ENCODE results near the gene GRIN1.
"Not testable (repeated sequence)": the region's sequence is repeated elsewhere in the genome, so short reads cannot be mapped to it uniquely, and the experiment has no call there.

GRIN1 gene

GRCh38 chr9:137111788-137112563 lies 27.0 kb upstream of the GRIN1 start:
- no peak for DNase-seq (ENCODE audit: low spot score)

GRCh38 chr9:137112564-137113384 lies 26.2 kb upstream of the GRIN1 start:
- DNase-seq (ENCODE audit: low spot score) = no peak

DNA sequence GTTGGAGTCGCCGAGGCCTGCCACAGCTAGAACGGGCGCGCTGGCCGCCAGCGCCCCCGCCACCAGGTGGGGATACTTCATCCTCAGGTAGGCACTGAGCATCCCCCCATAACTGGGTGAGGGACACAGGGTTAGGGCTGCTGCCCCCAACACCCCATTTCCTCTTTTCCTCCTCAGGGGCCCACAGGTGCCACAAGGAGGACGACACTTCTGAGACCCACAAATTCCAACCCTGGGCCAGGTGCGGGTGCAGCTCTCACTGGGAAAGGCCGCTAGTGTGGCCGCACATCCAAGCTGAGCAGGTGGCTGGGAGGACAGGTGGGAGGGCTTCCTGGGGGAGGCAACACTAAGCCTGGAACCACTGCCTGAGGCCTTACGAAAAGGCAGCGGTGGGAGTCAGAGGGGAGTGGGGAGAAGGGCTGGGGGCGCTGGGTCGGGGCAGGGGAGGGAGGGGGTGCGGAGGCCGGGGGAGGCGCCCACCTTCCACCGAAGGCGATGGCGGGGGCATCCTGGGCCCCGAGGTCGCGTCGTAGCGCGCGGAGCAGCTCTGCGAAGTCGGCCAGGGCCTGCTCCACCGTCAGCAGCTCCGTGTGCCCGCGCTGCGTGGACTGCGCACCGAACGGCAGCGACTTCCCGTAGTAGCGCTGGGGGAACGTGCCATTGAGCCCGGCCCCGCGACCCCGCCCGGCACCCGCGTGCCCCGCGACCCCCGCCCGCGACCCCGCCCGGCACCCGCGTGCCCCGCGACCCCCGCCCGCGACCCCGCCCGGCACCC lies 25.4 kb upstream of the GRIN1 start:
- DNase-seq (ENCODE audit: low spot score) = no peak

DNA sequence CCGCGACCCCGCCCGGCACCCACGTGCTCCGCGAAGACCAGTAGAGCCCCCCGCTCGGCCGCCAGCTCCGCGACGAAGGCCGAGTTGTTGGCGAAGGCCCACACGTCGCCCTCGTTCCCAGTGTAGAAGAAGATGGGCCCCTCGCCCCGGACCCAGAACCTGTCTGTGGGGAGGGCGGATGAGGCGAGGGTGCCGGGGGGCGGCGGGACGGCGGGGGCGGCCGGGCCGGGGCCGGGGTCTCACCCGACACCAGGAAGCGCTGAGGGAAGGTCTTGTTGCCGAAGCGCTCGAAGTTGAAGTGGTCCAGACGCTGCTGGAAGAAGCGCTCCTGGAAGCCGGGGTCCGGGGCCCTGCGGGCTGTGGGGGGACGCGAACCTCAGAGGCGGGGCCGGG lies 24.7 kb upstream of the GRIN1 start:
- no peak for DNase-seq (ENCODE audit: low spot score)

DNA sequence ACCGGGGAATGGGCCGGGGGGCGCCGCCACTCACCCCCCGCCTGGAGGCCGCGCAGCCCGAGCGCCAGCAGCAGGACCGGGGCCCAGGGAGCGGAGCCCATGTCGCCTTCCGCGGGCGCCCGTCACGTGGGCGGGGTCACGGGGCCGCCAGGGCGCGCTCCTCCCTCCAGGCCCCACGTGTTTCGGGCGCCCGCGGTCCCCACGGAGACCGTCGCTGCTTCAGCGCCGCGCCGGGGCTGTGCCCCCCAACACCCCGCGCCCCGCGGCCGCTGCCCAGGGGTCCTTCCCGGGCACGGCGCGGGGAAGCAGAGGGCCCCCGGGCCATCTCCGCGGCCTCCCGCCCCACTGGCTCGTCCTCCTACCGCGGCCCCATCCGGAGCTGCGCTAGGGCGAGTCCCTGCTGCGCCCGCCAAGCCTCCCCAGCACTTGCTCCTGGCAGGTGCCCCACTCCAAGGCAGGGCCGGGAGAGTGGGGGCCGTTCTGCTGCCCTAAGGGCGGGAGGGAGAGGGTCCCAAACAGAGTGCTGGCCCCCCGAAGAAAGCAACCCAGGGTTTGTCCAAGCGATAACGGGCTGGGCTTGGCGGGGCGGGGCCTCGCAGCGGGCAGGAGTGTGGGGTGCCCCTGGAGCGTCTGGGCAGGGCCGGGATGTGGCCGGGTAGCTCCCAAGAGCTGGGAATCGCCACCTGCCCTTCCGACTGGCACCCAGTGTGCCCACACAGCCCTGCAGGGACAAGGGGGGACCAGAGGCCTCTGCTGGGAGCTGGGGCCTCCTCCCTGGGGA lies 24.2 kb upstream of the GRIN1 start, which contains the start of gene DPP7:
DPP7 (minus strand) TSS at position 121 of the 781 bp plus-strand sequence; CDS start at position 101, 20 bp downstream.
- peak; percentile 83 for DNase-seq (ENCODE audit: low spot score)

DNA sequence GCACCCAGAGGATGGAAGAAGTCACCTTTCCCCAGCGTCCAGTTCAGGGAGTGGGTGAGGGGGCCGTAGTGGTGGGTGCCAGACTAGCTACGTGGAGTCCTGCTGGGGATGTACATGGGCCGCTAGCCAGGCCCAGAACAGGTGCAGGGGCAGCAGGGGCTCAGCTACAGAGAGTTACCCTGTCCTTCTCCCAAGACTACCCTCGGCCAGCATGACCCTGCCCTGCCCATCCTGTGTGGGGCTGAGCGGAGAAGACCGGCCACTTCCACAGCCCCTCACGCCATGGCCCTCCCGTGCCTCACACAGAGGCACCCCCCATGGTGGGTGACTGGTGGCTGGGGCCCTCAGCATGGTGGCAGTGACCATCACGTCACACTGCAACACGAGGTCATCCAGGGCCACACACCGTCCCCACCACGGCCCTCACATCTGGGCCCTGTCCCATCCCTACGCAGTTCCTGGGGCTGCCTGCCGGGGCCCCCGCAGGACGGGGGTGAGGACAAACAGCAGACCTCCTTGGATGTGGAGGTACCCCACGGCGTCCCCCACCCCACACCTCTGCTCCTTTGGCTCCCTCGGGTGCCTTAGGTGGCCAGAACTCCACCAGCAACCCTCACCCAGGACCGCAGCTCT lies 23.4 kb upstream of the GRIN1 start:
- DNase-seq (ENCODE audit: low spot score) = peak; percentile 23

DNA sequence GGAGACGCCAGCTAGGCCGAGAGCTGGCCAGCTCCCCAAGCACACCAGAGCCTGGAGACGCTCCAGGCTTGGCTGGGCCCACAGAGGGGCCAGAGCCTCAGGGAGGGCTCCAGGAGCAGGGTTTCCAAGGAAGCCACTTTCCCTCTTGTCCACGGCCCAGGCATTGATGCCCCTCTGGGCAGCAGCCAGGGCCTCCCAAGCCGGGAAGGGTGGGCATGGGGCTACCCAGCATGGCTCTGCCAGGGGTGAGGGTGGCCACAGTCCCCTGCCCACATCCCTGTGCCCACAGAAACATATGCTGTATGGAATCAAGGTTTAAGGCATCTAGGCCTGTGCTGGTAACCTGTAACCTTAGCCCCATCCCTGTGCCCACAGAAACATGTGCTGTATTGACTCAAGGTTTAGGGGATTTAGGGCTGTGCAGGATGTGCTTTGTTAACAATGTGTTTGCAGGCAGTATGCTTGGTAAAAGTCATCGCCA lies 22.9 kb upstream of the GRIN1 start:
- DNase-seq (ENCODE audit: low spot score) = no peak

- no peak for DNase-seq (ENCODE audit: low spot score)
Measured at GRCh38 chr9:137116728-137117127, 22.2 kb upstream of the GRIN1 start.

- peak; percentile 2 for DNase-seq (ENCODE audit: low spot score)
Measured at GRCh38 chr9:137117269-137117731, 21.7 kb upstream of the GRIN1 start.

DNA sequence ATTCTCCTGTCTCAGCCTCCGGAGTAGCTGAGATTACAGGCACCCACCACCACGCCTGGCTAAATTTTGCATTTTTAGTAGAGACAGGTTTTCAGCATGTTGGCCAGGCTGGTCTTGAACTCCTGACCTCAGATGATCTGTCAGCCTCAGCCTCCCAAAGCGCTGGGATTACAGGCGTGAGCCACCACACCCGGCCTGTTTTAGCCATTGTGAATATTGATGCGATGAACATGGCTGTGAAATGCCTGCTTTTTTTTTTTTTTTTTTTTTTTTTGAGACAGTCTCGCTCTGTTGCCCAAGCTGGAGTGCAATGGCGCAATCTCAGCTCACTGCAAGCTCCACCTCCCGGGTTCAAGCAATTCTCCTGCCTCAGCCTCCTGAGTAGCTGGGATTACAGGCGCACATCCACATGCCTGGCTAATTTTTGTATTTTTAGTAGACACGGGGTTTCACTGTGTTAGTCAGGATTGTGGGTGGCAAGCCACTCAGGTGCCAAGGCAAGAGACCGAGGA lies 20.8 kb upstream of the GRIN1 start:
- not testable (repeated sequence) for DNase-seq (ENCODE audit: low spot score)

GRCh38 chr9:137121927-137122795 lies 16.8 kb upstream of the GRIN1 start:
- DNase-seq (ENCODE audit: low spot score) = not testable (repeated sequence)

DNA sequence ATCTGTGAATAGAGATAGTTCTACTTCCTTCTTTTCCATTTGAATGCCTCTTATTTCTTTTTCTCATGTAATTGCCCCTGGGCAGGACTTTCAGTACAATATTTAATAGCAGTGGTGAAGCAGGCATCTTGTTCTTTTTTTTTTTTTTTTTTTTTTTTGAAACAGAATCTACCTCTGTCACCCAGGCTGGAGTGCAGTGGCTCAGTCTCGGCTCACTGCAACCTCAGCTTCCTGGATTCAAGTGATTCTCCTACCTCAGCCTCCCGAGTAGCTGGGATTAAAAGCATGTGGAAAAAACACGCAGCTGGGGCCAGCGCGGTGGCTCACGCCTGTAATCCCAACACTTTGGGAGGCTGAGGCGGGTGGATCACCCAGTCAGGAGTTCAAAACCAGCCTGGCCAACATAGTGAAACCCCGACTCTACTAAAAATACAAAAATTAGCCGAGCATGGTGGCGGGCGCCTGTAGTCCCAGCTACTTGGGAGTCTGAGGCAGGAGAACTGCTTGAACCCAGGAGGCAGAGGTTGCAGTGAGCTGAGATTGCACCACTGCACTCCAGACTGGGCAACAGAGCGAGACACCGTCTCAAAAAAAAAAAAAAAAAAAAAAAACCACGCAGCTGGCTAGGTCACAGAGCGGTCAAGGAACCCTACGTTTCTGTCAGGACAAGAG lies 16.0 kb upstream of the GRIN1 start:
- DNase-seq (ENCODE audit: low spot score) = not testable (repeated sequence)

- DNase-seq (ENCODE audit: low spot score) = no peak
Measured at GRCh38 chr9:137123468-137123837, 15.5 kb upstream of the GRIN1 start.

DNA sequence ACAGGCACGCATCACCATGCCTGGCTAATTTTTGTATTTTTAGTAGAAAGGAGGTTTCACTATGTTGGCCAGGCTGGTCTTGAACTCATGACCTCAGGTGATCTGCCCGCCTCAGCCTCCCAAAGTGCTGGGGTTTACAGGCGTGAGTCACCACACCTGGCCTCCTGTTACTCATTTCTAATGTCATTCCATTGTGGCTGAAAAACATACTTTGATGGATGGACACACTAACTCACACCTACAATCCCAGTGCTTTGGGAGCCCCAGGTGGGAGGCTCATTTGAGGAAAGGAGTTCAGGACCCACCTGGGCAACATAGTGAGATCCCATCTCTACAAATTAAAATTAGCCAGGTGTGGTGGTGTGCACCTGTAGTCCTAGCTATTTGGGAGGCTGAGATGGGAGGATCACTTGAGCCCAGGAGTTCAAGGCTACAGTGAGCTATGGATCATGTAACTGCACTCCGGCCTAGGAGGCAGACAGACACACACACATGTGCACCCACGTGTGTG lies 14.9 kb upstream of the GRIN1 start:
- not testable (repeated sequence) for DNase-seq (ENCODE audit: low spot score)

GRCh38 chr9:137126786-137127185 lies 12.2 kb upstream of the GRIN1 start:
- DNase-seq (ENCODE audit: low spot score) = no peak

DNA sequence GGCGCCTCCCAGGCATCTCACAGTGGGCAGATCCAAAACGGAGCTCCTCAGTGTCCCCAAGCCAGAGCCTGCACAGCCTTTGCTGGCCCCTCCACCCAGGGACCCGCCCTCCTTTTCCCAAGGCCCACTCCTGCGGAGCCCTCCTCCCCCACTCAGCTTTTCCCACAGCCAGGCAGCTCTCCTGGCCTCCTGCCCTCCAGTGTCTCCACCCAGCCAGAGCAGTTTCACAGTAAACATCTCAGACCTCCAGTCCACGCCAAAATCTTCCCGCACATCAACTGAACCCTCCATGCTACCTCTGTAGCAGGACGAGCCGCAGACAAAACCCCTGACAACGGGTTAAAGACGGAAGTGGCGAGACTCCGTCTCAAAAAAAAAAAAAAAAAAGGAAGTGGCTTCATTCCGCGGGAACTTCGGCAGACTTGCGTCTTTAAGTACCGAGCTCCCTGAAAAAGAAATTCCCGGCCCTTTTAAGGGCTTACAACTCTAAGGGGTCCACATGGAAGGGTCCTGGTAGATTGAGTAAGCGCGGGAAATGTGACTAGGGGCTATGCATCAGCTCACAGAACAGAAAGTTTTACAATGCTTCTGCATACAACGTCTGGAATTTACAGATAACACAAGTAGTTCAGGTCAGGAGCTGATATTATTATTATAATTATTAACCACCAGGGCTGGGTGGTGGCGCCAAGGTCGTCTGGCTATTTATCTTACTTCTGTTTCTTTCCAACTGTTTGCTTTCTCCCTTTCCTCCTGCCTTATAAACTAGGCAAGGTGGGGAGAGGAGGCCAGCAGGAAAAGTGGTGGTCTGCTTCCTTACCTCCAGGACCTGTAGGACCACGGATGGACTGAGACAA lies 11.4 kb upstream of the GRIN1 start:
- DNase-seq (ENCODE audit: low spot score) = no peak

GRCh38 chr9:137128158-137128861 lies 10.6 kb upstream of the GRIN1 start:
- peak; percentile 3 for DNase-seq (ENCODE audit: low spot score)

Data from iPS-NIHi11 (cell line).